NCI-H2081 treated with DMSO at 0.1 percent for 48 hours (cell line): ENCODE results near the gene SHANK2.

ENCODE experiments used
- DNase-seq: peaks from one replicate; lab custom pipeline; 2025; lab: John Stamatoyannopoulos, UW

SHANK2 gene

GRCh38 chr11:71252269-71252769, at the start of gene SHANK2:
TSS of gene SHANK2 (minus strand) at chr11:71252577. CDS start at chr11:71147326, 105,251 bp downstream.
- no peak for DNase-seq

GRCh38 chr11:71301858-71302533, 49.6 kb upstream of the SHANK2 start:
- DNase-seq = no peak

- DNase-seq = no peak
Measured at GRCh38 chr11:71301046-71301857, 48.9 kb upstream of the SHANK2 start.

GRCh38 chr11:71300187-71300586, 47.8 kb upstream of the SHANK2 start:
- DNase-seq = no peak

- DNase-seq = no peak
Measured at GRCh38 chr11:71298761-71299181, 46.4 kb upstream of the SHANK2 start.

GRCh38 chr11:71298016-71298550, 45.7 kb upstream of the SHANK2 start:
- DNase-seq = no peak

- no peak for DNase-seq
Measured at GRCh38 chr11:71294846-71295600, 42.6 kb upstream of the SHANK2 start.

- no peak for DNase-seq
Measured at GRCh38 chr11:71293961-71294782, 41.8 kb upstream of the SHANK2 start.

- DNase-seq = no peak
Measured at GRCh38 chr11:71286701-71287643, 34.6 kb upstream of the SHANK2 start.

- DNase-seq = no peak
Measured at GRCh38 chr11:71285111-71285510, 32.7 kb upstream of the SHANK2 start.

- DNase-seq = no peak
Measured at GRCh38 chr11:71284525-71285092, 32.2 kb upstream of the SHANK2 start.

GRCh38 chr11:71283971-71284441, 31.6 kb upstream of the SHANK2 start:
- DNase-seq = no peak

- DNase-seq = no peak
Measured at GRCh38 chr11:71282581-71283351, 30.4 kb upstream of the SHANK2 start.

GRCh38 chr11:71281831-71282230, 29.5 kb upstream of the SHANK2 start:
- DNase-seq = no peak

GRCh38 chr11:71281204-71281603, 28.8 kb upstream of the SHANK2 start:
- no peak for DNase-seq

- no peak for DNase-seq
Measured at GRCh38 chr11:71279916-71280645, 27.7 kb upstream of the SHANK2 start.

GRCh38 chr11:71272161-71272560, 19.8 kb upstream of the SHANK2 start:
- DNase-seq = no peak
